GM18502 (cell line): ENCODE measurements around the gene IQSEC3.
"Not testable (repeated sequence)": the region's sequence is repeated elsewhere in the genome, so short reads cannot be mapped to it uniquely, and the experiment has no call there.

Experiments
- ATAC-seq: cut with Tn5 transposase; IDR thresholded peaks from one replicate; pipeline ENCODE4 v1.9.1; 2021; ENCODE audit warnings: mild to moderate bottlenecking; ENCODE audit not compliant: unreplicated experiment, poor library complexity

IQSEC3 gene

GRCh38 chr12:77101-77719 lies 10.6 kb downstream of the IQSEC3 start:
- ATAC-seq = not testable (repeated sequence)

- ATAC-seq = not testable (repeated sequence)
These were observed 11.3 kb downstream of the IQSEC3 start for GRCh38 chr12:77769-78383.

- ATAC-seq = no peak
These were observed 12.4 kb downstream of the IQSEC3 start for GRCh38 chr12:78981-79380.

GRCh38 chr12:80681-81190 lies 14.2 kb downstream of the IQSEC3 start:
- no peak for ATAC-seq

GRCh38 chr12:82740-83139 lies 16.2 kb downstream of the IQSEC3 start:
- ATAC-seq = no peak

GRCh38 chr12:84056-84455 lies 17.5 kb downstream of the IQSEC3 start:
- no peak for ATAC-seq

- no peak for ATAC-seq
These were observed 18.7 kb downstream of the IQSEC3 start for GRCh38 chr12:85191-85666.

GRCh38 chr12:87315-87714 lies 20.7 kb downstream of the IQSEC3 start:
- ATAC-seq = no peak

GRCh38 chr12:87856-88255 lies 21.3 kb downstream of the IQSEC3 start:
- ATAC-seq = no peak

- ATAC-seq = no peak
These were observed 23.1 kb downstream of the IQSEC3 start for GRCh38 chr12:89653-90052.

- ATAC-seq = no peak
These were observed 24.6 kb downstream of the IQSEC3 start for GRCh38 chr12:91213-91612.

GRCh38 chr12:93266-94005 lies 26.9 kb downstream of the IQSEC3 start:
- no peak for ATAC-seq

- no peak for ATAC-seq
These were observed 30.0 kb downstream of the IQSEC3 start for GRCh38 chr12:96543-96942.

GRCh38 chr12:98924-99352 lies 32.4 kb downstream of the IQSEC3 start:
- no peak for ATAC-seq

- no peak for ATAC-seq
These were observed 33.0 kb downstream of the IQSEC3 start for GRCh38 chr12:99605-100004.

- ATAC-seq = no peak
These were observed 35.7 kb downstream of the IQSEC3 start for GRCh38 chr12:101969-102878.

- no peak for ATAC-seq
These were observed 36.3 kb downstream of the IQSEC3 start for GRCh38 chr12:102879-103168.

- ATAC-seq = no peak
These were observed 36.8 kb downstream of the IQSEC3 start for GRCh38 chr12:103169-103981.

- ATAC-seq = no peak
These were observed 38.0 kb downstream of the IQSEC3 start for GRCh38 chr12:104551-105081.
